A549 treated with AZD2906 at 1 μM for 4 hours (cell line): Measurements from ENCODE around the gene GSTT4. TPM values are rescaled to one million over a fixed set of nuclear protein-coding genes. Genes with fewer than 3 reads are reported as not detected.

Experiments
- total RNA-seq: library from RNA; stranded (reverse); fragments of 200-300 nt; extraction: Qiagen RNA extraction; gene quantifications from 5 replicates; pipeline ENCODE4 v1.2.3, GENCODE V29; 2022

The GSTT4 gene
- total RNA-seq = not detected in 5 replicates

DNA sequence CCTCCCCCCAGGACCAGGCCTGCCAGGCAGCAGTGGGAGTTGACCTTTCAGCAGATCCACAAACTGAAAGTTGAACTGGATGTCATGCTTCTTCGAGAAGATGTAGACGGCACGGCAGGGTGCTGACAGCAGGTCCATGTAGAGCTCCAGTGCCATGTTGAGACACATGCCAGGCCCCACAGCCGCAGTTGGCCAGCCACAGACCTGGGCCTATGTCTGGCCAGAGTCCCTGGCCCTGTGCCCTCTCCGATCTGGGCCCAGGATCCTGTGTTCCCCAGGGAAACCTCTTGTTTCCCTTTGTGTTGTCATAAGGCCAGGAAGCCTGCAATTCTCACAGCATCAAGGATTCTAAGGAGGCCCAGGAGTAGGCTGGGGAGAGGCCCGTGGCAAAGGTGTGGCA is at the start of gene GSTT4:
GSTT4 (minus strand) TSS at position 253 of the 400 bp plus-strand sequence; CDS start at position 156, 97 bp downstream.

GRCh38 chr22:23979557-23980240 is 25.6 kb downstream of the GSTT4 start, which contains the start of gene GSTT2:
TSS of gene GSTT2 (plus strand) at chr22:23980134.

GRCh38 chr22:23974345-23974744 is 30.9 kb downstream of the GSTT4 start, which contains the start of gene DDT:
TSS of gene DDT (minus strand) at chr22:23974441. CDS start at chr22:23974414, 27 bp downstream.

GRCh38 chr22:23966568-23966967 is 38.7 kb downstream of the GSTT4 start, which contains the start of gene DDTL:
TSS of gene DDTL (plus strand) at chr22:23966888. CDS start at chr22:23966915, 27 bp downstream.

DNA sequence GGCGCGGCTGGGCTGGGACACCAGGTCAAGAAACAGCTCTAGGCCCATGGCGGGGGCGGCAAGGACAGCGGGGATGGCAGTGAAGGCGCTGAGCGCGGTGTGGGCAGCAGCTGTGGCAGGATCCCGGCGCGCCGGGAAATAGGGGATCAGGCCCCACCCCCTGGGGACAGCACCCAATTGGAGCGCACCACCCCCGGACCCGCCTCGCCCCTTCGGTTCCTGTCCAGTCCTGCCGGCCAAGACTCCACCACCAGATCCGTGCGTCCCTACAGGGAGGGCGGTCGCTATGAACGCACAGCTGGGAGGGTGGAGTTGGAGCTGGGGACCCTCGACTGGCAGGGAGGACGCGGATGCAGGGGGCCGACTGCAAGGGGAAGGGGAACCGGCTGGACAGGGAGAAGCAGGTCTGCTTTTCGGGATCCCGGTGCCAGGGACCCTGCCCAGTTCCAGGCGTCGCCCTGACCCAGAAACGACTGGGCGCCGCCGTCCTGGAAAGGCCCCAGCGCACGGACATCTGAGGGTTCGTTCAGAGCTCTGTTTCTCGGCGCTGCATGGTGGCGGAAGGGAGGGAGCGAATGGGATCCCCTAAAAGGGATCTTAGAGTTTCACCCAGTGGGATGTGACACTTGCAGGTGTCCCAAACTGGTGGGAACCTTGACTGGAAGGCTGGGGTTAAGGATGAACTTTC is 44.0 kb downstream of the GSTT4 start, which contains the start of gene GSTT2B:
GSTT2B (minus strand) TSS at position 112 of the 688 bp plus-strand sequence; CDS start at position 48, 64 bp downstream.

Other genes with a start within 250 kb of the GSTT4 start
- not detected in 5 replicates for gene C22orf15, start 242.5 kb downstream of the GSTT4 start, total RNA-seq
- 78.0 to 199 TPM (median 189 TPM) in 5 replicates for gene CHCHD10, start 237.5 kb downstream of the GSTT4 start, total RNA-seq
- gene MMP11, start 232.6 kb downstream of the GSTT4 start, total RNA-seq = 0.13 to 0.29 TPM (median 0.18 TPM) in 5 replicates
- gene SMARCB1, start 218.5 kb downstream of the GSTT4 start, total RNA-seq = 50.3 to 55.9 TPM (median 53.2 TPM) in 5 replicates
- gene DERL3, start 166.4 kb downstream of the GSTT4 start, total RNA-seq = 0.42 to 0.74 TPM (median 0.59 TPM) in 5 replicates
- 8.9 to 10.5 TPM (median 9.9 TPM) in 5 replicates for gene SLC2A11, start 147.6 kb downstream of the GSTT4 start, total RNA-seq
- gene MIF, start 111.1 kb downstream of the GSTT4 start, total RNA-seq = 487 to 986 TPM (median 932 TPM) in 5 replicates
- gene GSTT2B, start 44.3 kb downstream of the GSTT4 start, total RNA-seq = 0.15 to 0.48 TPM (median 0.34 TPM) in 5 replicates
- 1.3 to 1.8 TPM (median 1.7 TPM) in 5 replicates for gene DDTL, start 38.6 kb downstream of the GSTT4 start, total RNA-seq
- 114 to 185 TPM (median 157 TPM) in 5 replicates for gene DDT, start 31.0 kb downstream of the GSTT4 start, total RNA-seq
- gene GSTT2, start 25.3 kb downstream of the GSTT4 start, total RNA-seq = 0.27 TPM in 1 of 5 replicates, not detected in the others
- 28.4 to 38.5 TPM (median 35.0 TPM) in 5 replicates for gene CABIN1, start 5.9 kb upstream of the GSTT4 start, total RNA-seq
- gene SUSD2, start 176.0 kb upstream of the GSTT4 start, total RNA-seq = 67.6 to 83.6 TPM (median 81.4 TPM) in 5 replicates
- gene GGT5, start 239.6 kb upstream of the GSTT4 start, total RNA-seq = 4.3 to 5.1 TPM (median 4.6 TPM) in 5 replicates